ENCODE results near the gene NAA80.
"Not testable (repeated sequence)": the region's sequence is repeated elsewhere in the genome, so short reads cannot be mapped to it uniquely, and the experiment has no call there.

Gene NAA80

GRCh38 chr3:50314342-50314741, 15.1 kb upstream of the NAA80 start:
- no peak for DNase-seq (ENCODE audit: low spot score)

GRCh38 chr3:50312041-50312440, 12.8 kb upstream of the NAA80 start:
- DNase-seq (ENCODE audit: low spot score), result not testable (repeated sequence)

- no peak for DNase-seq (ENCODE audit: low spot score)
Measured at GRCh38 chr3:50304601-50305000, 5.4 kb upstream of the NAA80 start.

- no peak for DNase-seq (ENCODE audit: low spot score)
Measured at GRCh38 chr3:50303013-50303815, 4.0 kb upstream of the NAA80 start, which contains the start of gene HYAL1. HYAL1 (minus strand) TSS chr3:50303574; CDS start chr3:50302956, 618 bp downstream.

- no peak for DNase-seq (ENCODE audit: low spot score)
Measured at GRCh38 chr3:50302095-50303012, 3.1 kb upstream of the NAA80 start.

- DNase-seq (ENCODE audit: low spot score), result no peak
Measured at GRCh38 chr3:50300681-50301254, 1.6 kb upstream of the NAA80 start.

GRCh38 chr3:50299929-50300680, 900 bp upstream of the NAA80 start:
- peak; percentile 98 for DNase-seq (ENCODE audit: low spot score)

- no peak for DNase-seq (ENCODE audit: low spot score)
Measured at GRCh38 chr3:50299638-50299928, 378 bp upstream of the NAA80 start.

- no peak for DNase-seq (ENCODE audit: low spot score)
Measured at GRCh38 chr3:50297896-50298725, 1.1 kb downstream of the NAA80 start.

GRCh38 chr3:50297384-50297775, 1.8 kb downstream of the NAA80 start:
- DNase-seq (ENCODE audit: low spot score), result no peak

- DNase-seq (ENCODE audit: low spot score), result no peak
Measured at GRCh38 chr3:50296721-50297383, 2.4 kb downstream of the NAA80 start.

GRCh38 chr3:50295553-50296431, 3.4 kb downstream of the NAA80 start:
- DNase-seq (ENCODE audit: low spot score), result no peak

- no peak for DNase-seq (ENCODE audit: low spot score)
Measured at GRCh38 chr3:50294492-50295403, 4.5 kb downstream of the NAA80 start.

GRCh38 chr3:50294089-50294488, 5.1 kb downstream of the NAA80 start:
- DNase-seq (ENCODE audit: low spot score), result no peak

GRCh38 chr3:50293079-50293801, 6.0 kb downstream of the NAA80 start:
- no peak for DNase-seq (ENCODE audit: low spot score)

- peak; percentile 97 for DNase-seq (ENCODE audit: low spot score)
Measured at GRCh38 chr3:50292159-50293078, 6.8 kb downstream of the NAA80 start, which contains the start of gene IFRD2. IFRD2 (minus strand) TSS chr3:50292429; CDS start chr3:50292274, 155 bp downstream.
